ENCODE results near the gene RARRES1.

The RARRES1 gene

GRCh38 chr3:158680861-158681260 is 51.4 kb downstream of the RARRES1 start:
- no peak for FAIRE-seq
- no peak for DNase-seq (ENCODE audit: insufficient read length)
- TF ChIP-seq POLR2AphosphoS5 (IDR thresholded peaks at IDR 0.05; ENCODE audit: low read depth, low read length) (no peak), TAF1 (IDR thresholded peaks at IDR 0.05; ENCODE audit: borderline replicate concordance, low read depth, low read length) (no peak), POLR2A (IDR thresholded peaks at IDR 0.05; ENCODE audit: low read depth, low read length) (no peak)

- DNase-seq (ENCODE audit: insufficient read length) (no peak), FAIRE-seq (no peak)
- TF ChIP-seq TAF1 (IDR thresholded peaks at IDR 0.05; ENCODE audit: borderline replicate concordance, low read depth, low read length) (no peak), POLR2A (IDR thresholded peaks at IDR 0.05; ENCODE audit: low read depth, low read length) (no peak), POLR2AphosphoS5 (IDR thresholded peaks at IDR 0.05; ENCODE audit: low read depth, low read length) (no peak)
These were observed 52.7 kb downstream of the RARRES1 start for GRCh38 chr3:158679547-158680000.

- DNase-seq (ENCODE audit: insufficient read length) = no peak
- FAIRE-seq = peak; percentile 30
- TF ChIP-seq POLR2A (IDR thresholded peaks at IDR 0.05; ENCODE audit: low read depth, low read length) = no peak
- no peak for TF ChIP-seq TAF1 (IDR thresholded peaks at IDR 0.05; ENCODE audit: borderline replicate concordance, low read depth, low read length)
- no peak for TF ChIP-seq POLR2AphosphoS5 (IDR thresholded peaks at IDR 0.05; ENCODE audit: low read depth, low read length)
These were observed 53.6 kb downstream of the RARRES1 start for GRCh38 chr3:158678687-158679086.

GRCh38 chr3:158672215-158673176 is 59.8 kb downstream of the RARRES1 start, which contains the start of gene LXN:
TSS of gene LXN (minus strand) at chr3:158672648. CDS start at chr3:158672478, 170 bp downstream.
- FAIRE-seq = peak; percentile 96
- DNase-seq (ENCODE audit: insufficient read length) = peak; percentile 74
- TF ChIP-seq POLR2AphosphoS5 (IDR thresholded peaks at IDR 0.05; ENCODE audit: low read depth, low read length) (peak; percentile 77), POLR2A (IDR thresholded peaks at IDR 0.05; ENCODE audit: low read depth, low read length) (peak; percentile 82), TAF1 (IDR thresholded peaks at IDR 0.05; ENCODE audit: borderline replicate concordance, low read depth, low read length) (peak; percentile 60; the same call in 1 of the 2 replicates)

GRCh38 chr3:158671821-158672214 is 60.4 kb downstream of the RARRES1 start:
- FAIRE-seq = no peak
- TF ChIP-seq POLR2AphosphoS5 (IDR thresholded peaks at IDR 0.05; ENCODE audit: low read depth, low read length) (no peak), POLR2A (IDR thresholded peaks at IDR 0.05; ENCODE audit: low read depth, low read length) (no peak), TAF1 (IDR thresholded peaks at IDR 0.05; ENCODE audit: borderline replicate concordance, low read depth, low read length) (no peak)

GRCh38 chr3:158668506-158668905 is 63.8 kb downstream of the RARRES1 start:
- FAIRE-seq = no peak
- no peak for DNase-seq (ENCODE audit: insufficient read length)
- TF ChIP-seq POLR2AphosphoS5 (IDR thresholded peaks at IDR 0.05; ENCODE audit: low read depth, low read length) (no peak), TAF1 (IDR thresholded peaks at IDR 0.05; ENCODE audit: borderline replicate concordance, low read depth, low read length) (no peak), POLR2A (IDR thresholded peaks at IDR 0.05; ENCODE audit: low read depth, low read length) (no peak)

More at GRCh38 chr3:158671821-158672214, 60.4 kb downstream of the RARRES1 start:
- DNase-seq (ENCODE audit: insufficient read length) = no peak

- TF ChIP-seq POLR2A (IDR thresholded peaks at IDR 0.05; ENCODE audit: low read depth, low read length) = no peak
- no peak for FAIRE-seq
- no peak for DNase-seq (ENCODE audit: insufficient read length)
These were observed 65.8 kb downstream of the RARRES1 start for GRCh38 chr3:158666416-158666815.

GRCh38 chr3:158663832-158664231 is 68.4 kb downstream of the RARRES1 start:
- no peak for DNase-seq (ENCODE audit: insufficient read length)
- TF ChIP-seq POLR2AphosphoS5 (IDR thresholded peaks at IDR 0.05; ENCODE audit: low read depth, low read length) (no peak), POLR2A (IDR thresholded peaks at IDR 0.05; ENCODE audit: low read depth, low read length) (no peak)
- no peak for FAIRE-seq

- FAIRE-seq (no peak), DNase-seq (ENCODE audit: insufficient read length) (no peak)
- TF ChIP-seq POLR2AphosphoS5 (IDR thresholded peaks at IDR 0.05; ENCODE audit: low read depth, low read length) (no peak), TAF1 (IDR thresholded peaks at IDR 0.05; ENCODE audit: borderline replicate concordance, low read depth, low read length) (no peak)
These were observed 69.0 kb downstream of the RARRES1 start for GRCh38 chr3:158663246-158663645.

- TF ChIP-seq TAF1 (IDR thresholded peaks at IDR 0.05; ENCODE audit: borderline replicate concordance, low read depth, low read length) = no peak
- no peak for TF ChIP-seq POLR2A (IDR thresholded peaks at IDR 0.05; ENCODE audit: low read depth, low read length)
- TF ChIP-seq POLR2AphosphoS5 (IDR thresholded peaks at IDR 0.05; ENCODE audit: low read depth, low read length) = no peak
- FAIRE-seq (no peak), DNase-seq (ENCODE audit: insufficient read length) (no peak)
These were observed 71.5 kb downstream of the RARRES1 start for GRCh38 chr3:158660711-158661110.

GRCh38 chr3:158659454-158660237 is 72.6 kb downstream of the RARRES1 start:
- no peak for DNase-seq (ENCODE audit: insufficient read length)
- peak; percentile 84 for FAIRE-seq

More at GRCh38 chr3:158659454-158660237, 72.6 kb downstream of the RARRES1 start:
- TF ChIP-seq POLR2A (IDR thresholded peaks at IDR 0.05; ENCODE audit: low read depth, low read length) = no peak
- TF ChIP-seq TAF1 (IDR thresholded peaks at IDR 0.05; ENCODE audit: borderline replicate concordance, low read depth, low read length) = no peak
- TF ChIP-seq POLR2AphosphoS5 (IDR thresholded peaks at IDR 0.05; ENCODE audit: low read depth, low read length) = no peak
